ENCODE measurements around the gene NF1. TPM values are rescaled to one million over a fixed set of nuclear protein-coding genes. Genes with fewer than 3 reads are reported as not detected.

NF1 gene
- total and polyA plus RNA-seq, 2 experiments from 2014 or later = 8.4 to 45.9 TPM

DNA sequence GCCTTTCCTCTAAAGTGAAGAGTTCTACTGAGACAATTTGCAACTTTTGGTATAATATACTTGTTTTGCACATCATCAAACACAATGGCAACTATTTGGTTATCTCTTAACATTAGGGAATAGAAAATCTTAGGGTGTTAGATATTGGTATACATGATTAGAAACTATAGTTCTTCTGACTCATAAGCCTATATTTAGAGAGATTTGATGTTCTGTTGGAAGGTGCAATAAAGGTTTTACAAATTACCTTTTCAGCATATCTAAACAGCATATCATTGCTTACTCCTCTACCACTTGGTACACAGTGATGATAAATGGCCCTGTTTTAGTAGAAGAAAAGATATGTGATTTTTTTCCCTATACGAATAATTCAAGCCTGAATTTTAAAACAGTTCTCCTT lies 212.9 kb downstream of the NF1 start:
- no peaks in the 10 kb centered on the region for H3K9me2 ChIP-seq (replicated peaks; ENCODE audit: insufficient read depth)
- H3K27ac ChIP-seq = no peak overlapping the region
- no peak overlapping the region for H3K4me3 ChIP-seq
- no peaks in the 10 kb centered on the region for H3K9me3 ChIP-seq (ENCODE audit: low read depth)
- no peak overlapping the region for H2AFZ ChIP-seq
- no peak overlapping the region for H3K4me2 ChIP-seq
- TF ChIP-seq, protein P1, sequence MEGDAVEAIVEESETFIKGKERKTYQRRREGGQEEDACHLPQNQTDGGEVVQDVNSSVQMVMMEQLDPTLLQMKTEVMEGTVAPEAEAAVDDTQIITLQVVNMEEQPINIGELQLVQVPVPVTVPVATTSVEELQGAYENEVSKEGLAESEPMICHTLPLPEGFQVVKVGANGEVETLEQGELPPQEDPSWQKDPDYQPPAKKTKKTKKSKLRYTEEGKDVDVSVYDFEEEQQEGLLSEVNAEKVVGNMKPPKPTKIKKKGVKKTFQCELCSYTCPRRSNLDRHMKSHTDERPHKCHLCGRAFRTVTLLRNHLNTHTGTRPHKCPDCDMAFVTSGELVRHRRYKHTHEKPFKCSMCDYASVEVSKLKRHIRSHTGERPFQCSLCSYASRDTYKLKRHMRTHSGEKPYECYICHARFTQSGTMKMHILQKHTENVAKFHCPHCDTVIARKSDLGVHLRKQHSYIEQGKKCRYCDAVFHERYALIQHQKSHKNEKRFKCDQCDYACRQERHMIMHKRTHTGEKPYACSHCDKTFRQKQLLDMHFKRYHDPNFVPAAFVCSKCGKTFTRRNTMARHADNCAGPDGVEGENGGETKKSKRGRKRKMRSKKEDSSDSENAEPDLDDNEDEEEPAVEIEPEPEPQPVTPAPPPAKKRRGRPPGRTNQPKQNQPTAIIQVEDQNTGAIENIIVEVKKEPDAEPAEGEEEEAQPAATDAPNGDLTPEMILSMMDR (IDR thresholded peaks at IDR 0.05; ENCODE audit: poor library complexity) = no peak
- TF ChIP-seq EZH2 (IDR thresholded peaks at IDR 0.05; ENCODE audit: borderline replicate concordance) (no peak), EZH2phosphoT487 (IDR thresholded peaks at IDR 0.05; ENCODE audit: low read depth, severe bottlenecking, unreplicated experiment) (no peak)
- 97% methylated on average over 1 of the region's 1 CpG for WGBS (ENCODE audit: low lambda C conversion rate, missing lambda C conversion rate)
- H3K27me3 ChIP-seq = no peaks in the 10 kb centered on the region
- H4K20me1 ChIP-seq (ENCODE audit: insufficient read depth, poor library complexity, severe bottlenecking) = no peaks in the 10 kb centered on the region
- no peaks in the 10 kb centered on the region for H3K36me3 ChIP-seq (replicated peaks; ENCODE audit: insufficient read depth, low read depth)
- no peaks in the 10 kb centered on the region for H3K79me2 ChIP-seq
- DNase-seq (ENCODE audit: low spot score) = no peak
- peaks cover 3% of the 10 kb centered on the region for H3K4me1 ChIP-seq (ENCODE audit: insufficient read depth)

- WGBS (ENCODE audit: low lambda C conversion rate, missing lambda C conversion rate) = 83% methylated on average over 5 of the region's 5 CpGs
- Histone ChIP-seq H4K20me1 (ENCODE audit: insufficient read depth, poor library complexity, severe bottlenecking) (no peaks in the 10 kb centered on the region), H3K27ac (peak overlapping the region; percentile 33), H3K79me2 (no peaks in the 10 kb centered on the region), H3K9me3 (ENCODE audit: low read depth) (no peaks in the 10 kb centered on the region), H3K4me3 (no peak overlapping the region), H3K9me2 (replicated peaks; ENCODE audit: insufficient read depth) (no peaks in the 10 kb centered on the region), H3K36me3 (replicated peaks; ENCODE audit: insufficient read depth, low read depth) (no peaks in the 10 kb centered on the region), H3K4me2 (no peak overlapping the region), H3K27me3 (no peaks in the 10 kb centered on the region), H3K4me1 (ENCODE audit: insufficient read depth) (peaks cover 3% of the 10 kb centered on the region), H2AFZ (no peak overlapping the region)
- no peak for TF ChIP-seq EZH2 (IDR thresholded peaks at IDR 0.05; ENCODE audit: borderline replicate concordance)
- no peak for TF ChIP-seq EZH2phosphoT487 (IDR thresholded peaks at IDR 0.05; ENCODE audit: low read depth, severe bottlenecking, unreplicated experiment)
- TF ChIP-seq, protein P1 (IDR thresholded peaks at IDR 0.05; ENCODE audit: poor library complexity) = no peak
- no peak for DNase-seq (ENCODE audit: low spot score)
Observed at GRCh38 chr17:31308372-31309334, 213.9 kb downstream of the NF1 start.

DNA sequence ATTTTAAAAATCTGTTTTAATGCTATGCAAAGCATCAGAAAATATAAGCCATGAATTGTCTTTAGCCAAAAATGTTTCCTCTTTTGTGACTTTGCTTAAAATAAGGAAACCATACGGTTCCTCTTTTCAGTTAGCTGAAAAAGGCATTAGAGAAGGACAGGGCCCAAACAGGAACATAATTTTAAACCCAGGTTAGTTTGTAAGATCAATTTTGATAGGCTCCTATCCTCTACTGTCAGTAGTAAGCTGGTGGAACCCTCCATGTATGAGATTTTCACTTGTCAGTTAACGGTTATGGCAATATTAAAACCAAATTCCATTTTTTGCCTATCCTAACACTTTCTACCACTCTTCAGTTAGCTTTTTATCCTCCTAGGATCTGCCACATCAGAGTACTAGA lies 214.8 kb downstream of the NF1 start:
- no peak overlapping the region for H3K4me2 ChIP-seq
- H3K27me3 ChIP-seq = no peaks in the 10 kb centered on the region
- no peak overlapping the region for H3K4me3 ChIP-seq
- H3K79me2 ChIP-seq = no peaks in the 10 kb centered on the region
- H3K36me3 ChIP-seq (replicated peaks; ENCODE audit: insufficient read depth, low read depth) = no peaks in the 10 kb centered on the region
- 94% methylated on average over 2 of the region's 2 CpGs for WGBS (ENCODE audit: low lambda C conversion rate, missing lambda C conversion rate)
- DNase-seq (ENCODE audit: low spot score) = no peak
- H3K27ac ChIP-seq = no peak overlapping the region
- H4K20me1 ChIP-seq (ENCODE audit: insufficient read depth, poor library complexity, severe bottlenecking) = no peaks in the 10 kb centered on the region
- TF ChIP-seq EZH2 (IDR thresholded peaks at IDR 0.05; ENCODE audit: borderline replicate concordance) (no peak), EZH2phosphoT487 (IDR thresholded peaks at IDR 0.05; ENCODE audit: low read depth, severe bottlenecking, unreplicated experiment) (no peak)
- TF ChIP-seq, protein P1 (IDR thresholded peaks at IDR 0.05; ENCODE audit: poor library complexity) = no peak
- no peaks in the 10 kb centered on the region for H3K9me2 ChIP-seq (replicated peaks; ENCODE audit: insufficient read depth)
- no peaks in the 10 kb centered on the region for H3K9me3 ChIP-seq (ENCODE audit: low read depth)
- H3K4me1 ChIP-seq (ENCODE audit: insufficient read depth) = peaks cover 3% of the 10 kb centered on the region
- no peak overlapping the region for H2AFZ ChIP-seq
